ENCODE data around the gene PEX5L. TPM values are rescaled to one million over a fixed set of nuclear protein-coding genes. Genes with fewer than 3 reads are reported as not detected.

Gene PEX5L
- total RNA-seq, 2 experiments from 2014 or later = not detected

DNA sequence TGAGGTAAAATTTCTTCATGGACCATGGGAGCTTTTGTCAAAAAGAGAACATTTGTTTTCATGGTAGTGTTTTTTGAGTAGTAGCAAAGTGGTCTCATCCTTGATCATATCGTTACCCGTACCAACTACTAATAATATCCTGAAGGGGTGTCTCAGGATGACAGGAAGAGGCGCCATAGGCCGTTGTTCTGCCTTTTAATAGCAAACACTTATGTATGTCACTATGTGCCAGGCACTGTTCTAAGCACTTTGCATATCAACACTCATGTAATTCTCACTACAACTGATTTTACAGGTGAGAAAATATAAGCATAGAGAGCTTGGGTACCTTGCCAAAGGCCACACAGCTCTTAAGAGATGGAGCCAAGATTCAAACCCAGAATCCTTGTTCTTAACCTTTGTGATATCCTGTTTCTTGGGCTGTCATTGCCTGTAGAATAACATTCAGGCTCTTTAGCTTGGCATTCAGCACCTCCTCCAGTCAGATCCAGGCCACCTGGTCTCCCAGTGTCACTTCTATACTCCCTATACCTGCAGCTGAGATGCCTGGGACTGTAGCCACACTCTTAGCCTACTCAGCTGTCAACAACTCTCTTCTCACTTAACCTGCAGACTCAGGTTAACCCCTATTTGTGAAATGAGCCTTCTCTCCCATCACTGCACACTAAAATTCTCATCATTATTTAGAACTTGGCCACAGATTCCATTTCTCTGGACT, 270.2 kb downstream of the PEX5L start:
- no peak for DNase-seq
- peaks cover 8% of the 10 kb centered on the region for H3K36me3 ChIP-seq (ENCODE audit: insufficient read depth, low read length)
- no peaks in the 10 kb centered on the region for H3K4me1 ChIP-seq (ENCODE audit: insufficient read depth, low read length)
- Mint-ChIP-seq H3K36me3 (ENCODE audit: low read depth) (peaks cover 64% of the 10 kb centered on the region), H3K4me1 (ENCODE audit: low read depth) (no peaks in the 10 kb centered on the region), H3K27ac (no peak overlapping the region), H3K9me3 (no peaks in the 10 kb centered on the region), H3K27me3 (no peaks in the 10 kb centered on the region), H3K4me3 (no peak overlapping the region)
- POLR2A ChIA-PET = no interaction called here
- TF ChIP-seq, protein P1, sequence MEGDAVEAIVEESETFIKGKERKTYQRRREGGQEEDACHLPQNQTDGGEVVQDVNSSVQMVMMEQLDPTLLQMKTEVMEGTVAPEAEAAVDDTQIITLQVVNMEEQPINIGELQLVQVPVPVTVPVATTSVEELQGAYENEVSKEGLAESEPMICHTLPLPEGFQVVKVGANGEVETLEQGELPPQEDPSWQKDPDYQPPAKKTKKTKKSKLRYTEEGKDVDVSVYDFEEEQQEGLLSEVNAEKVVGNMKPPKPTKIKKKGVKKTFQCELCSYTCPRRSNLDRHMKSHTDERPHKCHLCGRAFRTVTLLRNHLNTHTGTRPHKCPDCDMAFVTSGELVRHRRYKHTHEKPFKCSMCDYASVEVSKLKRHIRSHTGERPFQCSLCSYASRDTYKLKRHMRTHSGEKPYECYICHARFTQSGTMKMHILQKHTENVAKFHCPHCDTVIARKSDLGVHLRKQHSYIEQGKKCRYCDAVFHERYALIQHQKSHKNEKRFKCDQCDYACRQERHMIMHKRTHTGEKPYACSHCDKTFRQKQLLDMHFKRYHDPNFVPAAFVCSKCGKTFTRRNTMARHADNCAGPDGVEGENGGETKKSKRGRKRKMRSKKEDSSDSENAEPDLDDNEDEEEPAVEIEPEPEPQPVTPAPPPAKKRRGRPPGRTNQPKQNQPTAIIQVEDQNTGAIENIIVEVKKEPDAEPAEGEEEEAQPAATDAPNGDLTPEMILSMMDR (IDR thresholded peaks at IDR 0.05) = no peak
- intact Hi-C loops (cut with DNase I, micrococcal nuclease) = no loop called here
- H3K27ac ChIP-seq (ENCODE audit: low read depth in 1 of 2, low read length in 2 of 2) = no peak overlapping the region
- H3K9me3 ChIP-seq (ENCODE audit: control insufficient read depth in 1 of 2, insufficient read depth in 1 of 2, low read length in 2 of 2) = no peaks in the 10 kb centered on the region
- no peaks in the 10 kb centered on the region for H3K27me3 ChIP-seq (ENCODE audit: control insufficient read depth in 1 of 2, insufficient read depth in 2 of 2, low read length in 2 of 2)
- no peak overlapping the region for H3K4me3 ChIP-seq (ENCODE audit: low read length)
- no peak for ATAC-seq (ENCODE audit: poor library complexity)
- CTCF ChIA-PET = no interaction called here

DNA sequence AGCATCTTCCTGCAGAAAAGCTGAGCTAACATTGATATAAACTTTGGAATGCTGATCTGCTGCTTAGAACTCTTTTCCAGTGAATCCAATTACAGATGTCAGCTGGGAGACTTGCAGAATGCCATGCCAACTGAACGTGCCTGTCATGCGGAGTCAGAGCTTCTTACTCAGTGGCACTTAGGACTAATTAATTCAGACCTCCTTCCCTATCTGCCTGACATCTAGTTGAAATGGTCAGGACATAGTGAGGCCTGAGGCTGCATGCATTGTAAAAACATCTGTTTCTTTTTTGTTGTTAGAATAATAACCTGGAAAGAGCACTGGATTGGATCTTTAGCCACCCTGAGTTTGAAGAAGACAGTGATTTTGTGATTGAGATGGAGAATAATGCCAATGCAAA, 271.3 kb downstream of the PEX5L start:
- no peak overlapping the region for H3K27ac Mint-ChIP-seq
- peaks cover 16% of the 10 kb centered on the region for H3K36me3 ChIP-seq (ENCODE audit: insufficient read depth, low read length)
- CTCF ChIA-PET = no interaction called here
- ATAC-seq (ENCODE audit: poor library complexity) (no peak), DNase-seq (no peak)
- intact Hi-C loops (cut with DNase I, micrococcal nuclease) = no loop called here
- POLR2A ChIA-PET = no interaction called here
- no peaks in the 10 kb centered on the region for H3K9me3 Mint-ChIP-seq
- TF ChIP-seq, protein P1 (IDR thresholded peaks at IDR 0.05) = no peak
- H3K4me3 ChIP-seq (ENCODE audit: low read length) = no peak overlapping the region
- H3K27me3 ChIP-seq (ENCODE audit: control insufficient read depth in 1 of 2, insufficient read depth in 2 of 2, low read length in 2 of 2) = no peaks in the 10 kb centered on the region
- H3K36me3 Mint-ChIP-seq (ENCODE audit: low read depth) = peaks cover 70% of the 10 kb centered on the region
- no peak overlapping the region for H3K27ac ChIP-seq (ENCODE audit: low read depth in 1 of 2, low read length in 2 of 2)
- H3K9me3 ChIP-seq (ENCODE audit: control insufficient read depth in 1 of 2, insufficient read depth in 1 of 2, low read length in 2 of 2) = no peaks in the 10 kb centered on the region
- no peaks in the 10 kb centered on the region for H3K27me3 Mint-ChIP-seq
- no peaks in the 10 kb centered on the region for H3K4me1 ChIP-seq (ENCODE audit: insufficient read depth, low read length)
- no peak overlapping the region for H3K4me3 Mint-ChIP-seq
- H3K4me1 Mint-ChIP-seq (ENCODE audit: low read depth) = no peaks in the 10 kb centered on the region

- TF ChIP-seq, protein P1 (IDR thresholded peaks at IDR 0.05) = no peak
- DNase-seq (peak in 2 of 14 experiments; percentile 9 to 21), ATAC-seq (ENCODE audit: poor library complexity) (no peak)
- intact Hi-C loops (cut with DNase I, micrococcal nuclease) = no loop called here
- ChIA-PET CTCF (no interaction called here), POLR2A (no interaction called here)
- H3K27ac ChIP-seq (ENCODE audit: low read depth in 1 of 2, low read length in 2 of 2) = no peak overlapping the region
- no peak overlapping the region for H3K27ac Mint-ChIP-seq
- no peaks in the 10 kb centered on the region for H3K9me3 ChIP-seq (ENCODE audit: control insufficient read depth in 1 of 2, insufficient read depth in 1 of 2, low read length in 2 of 2)
- no peaks in the 10 kb centered on the region for H3K9me3 Mint-ChIP-seq
- no peaks in the 10 kb centered on the region for H3K4me1 ChIP-seq (ENCODE audit: insufficient read depth, low read length)
- no peak overlapping the region for H3K4me3 Mint-ChIP-seq
- peaks cover 79% of the 10 kb centered on the region for H3K36me3 Mint-ChIP-seq (ENCODE audit: low read depth)
- peaks cover 8% of the 10 kb centered on the region for H3K36me3 ChIP-seq (ENCODE audit: insufficient read depth, low read length)
- H3K27me3 ChIP-seq (ENCODE audit: control insufficient read depth in 1 of 2, insufficient read depth in 2 of 2, low read length in 2 of 2) = no peaks in the 10 kb centered on the region
- no peak overlapping the region for H3K4me3 ChIP-seq (ENCODE audit: low read length)
- no peaks in the 10 kb centered on the region for H3K4me1 Mint-ChIP-seq (ENCODE audit: low read depth)
- no peaks in the 10 kb centered on the region for H3K27me3 Mint-ChIP-seq
Measured at GRCh38 chr3:179760944-179761343, 275.8 kb downstream of the PEX5L start.

Data from CD4-positive, alpha-beta T cell (primary cell).